Measurements from ENCODE around the gene SLC2A4RG. TPM values are rescaled to one million over a fixed set of nuclear protein-coding genes. Genes with fewer than 3 reads are reported as not detected.

The SLC2A4RG gene
- total and polyA plus RNA-seq, 7 experiments from 2014 or later = 3.0 to 136 (median 96.4) TPM

DNA sequence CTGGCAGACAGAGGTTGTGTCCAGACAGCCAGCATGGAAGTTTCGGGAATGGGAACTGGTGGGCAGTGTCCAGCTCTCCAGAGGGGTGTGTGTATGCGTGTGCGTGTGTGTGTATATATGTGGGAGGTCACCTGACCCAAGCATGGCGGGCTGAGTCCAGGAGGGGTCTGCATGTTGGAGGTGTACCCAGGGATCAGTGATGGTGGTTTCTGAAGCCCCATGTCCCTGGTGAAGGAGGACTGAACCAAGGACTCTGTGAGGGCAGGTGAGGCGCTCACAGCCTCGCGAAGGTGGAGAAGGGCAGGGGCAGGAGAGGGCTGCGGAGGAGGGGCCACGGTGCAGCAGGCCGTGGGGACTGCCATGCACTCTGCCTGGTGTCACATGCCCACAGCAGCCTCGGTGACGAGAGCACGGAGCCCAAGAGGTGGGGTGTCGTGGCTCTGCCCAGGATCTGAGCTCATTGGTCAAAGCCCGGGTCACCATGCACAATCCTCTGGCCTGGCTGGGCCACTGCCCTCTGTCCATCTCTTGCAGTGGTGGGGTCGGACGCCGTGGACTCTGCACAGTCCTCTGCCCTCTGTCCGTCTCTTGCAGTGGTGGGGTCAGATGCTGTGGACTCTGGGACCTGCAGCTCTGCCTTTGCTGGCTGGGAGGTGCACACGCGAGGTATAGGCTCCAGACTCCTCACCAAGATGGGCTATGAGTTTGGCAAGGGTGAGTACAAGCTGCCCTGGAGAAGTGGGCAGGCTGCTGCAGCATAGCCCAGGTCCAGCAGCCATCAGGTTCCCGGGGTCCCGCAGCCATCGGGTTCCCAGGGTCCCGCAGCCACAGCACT, 5.2 kb upstream of the SLC2A4RG start:
- peaks cover 4 to 28% (median 5%) of the 10 kb centered on the region in 5 donors for H3K36me3 Mint-ChIP-seq
- Histone ChIP-seq H3K4me3 (ENCODE audit: low read length) (no peak overlapping the region), H3K9me3 (ENCODE audit: control insufficient read depth in 2 of 3, low read length in 3 of 3) (no peaks in the 10 kb centered on the region), H3K27me3 (ENCODE audit: control insufficient read depth in 2 of 2, insufficient read depth in 2 of 2, low read length in 2 of 2) (no peaks in the 10 kb centered on the region), H3K36me3 (ENCODE audit: control insufficient read depth in 2 of 3, insufficient read depth in 3 of 3, low read length in 3 of 3) (peaks cover 0 to 38% (median 0%) of the 10 kb centered on the region in 3 experiments), H3K27ac (ENCODE audit: low read depth, low read length) (no peak overlapping the region), H3K4me1 (ENCODE audit: control insufficient read depth in 2 of 2, insufficient read depth in 2 of 2, low read length in 2 of 2) (peaks cover 41 to 46% of the 10 kb centered on the region in 2 donors)
- H3K9me3 Mint-ChIP-seq = no peaks in the 10 kb centered on the region
- H3K27ac Mint-ChIP-seq = peak overlapping the region in 8 of 9 donors; percentile 19 to 88 (median 72)
- H3K4me1 Mint-ChIP-seq = peaks cover 20 to 30% (median 25%) of the 10 kb centered on the region in 7 donors
- no peak for ATAC-seq
- no peak for DNase-seq
- ChIA-PET CTCF (interaction anchor here (1.7 kb wide), 1 partner anchor 16 kb away, joined by 4 read pairs; no protein-coding TSS in a partner anchor), POLR2A (interaction anchor here (1.6 to 9.9 kb wide), 2 partner anchors 16 to 27 kb away, joined by 4 to 137 read pairs; partner anchors contain the start of genes ARFRP1 and ZGPAT)
- H3K27me3 Mint-ChIP-seq = no peaks in the 10 kb centered on the region
- intact Hi-C loops (cut with micrococcal nuclease) = loop anchor here (10.0 kb wide), 2 partner anchors 130 to 940 kb away; partner anchors contain the start of genes ABHD16B (in 1 of the 2), MRGBP (in 1 of the 2) and TPD52L2 (in 1 of the 2)
- peak overlapping the region in 6 of 10 donors; percentile 18 to 68 (median 40) for H3K4me3 Mint-ChIP-seq

- ChIA-PET POLR2A (interaction anchor here (0.6 to 9.9 kb wide), 15 partner anchors 10 to 245 kb away, joined by 3 to 137 read pairs (median 10); partner anchors contain the start of genes ARFRP1, PRPF6, RTEL1 and SAMD10), CTCF (interaction anchor here (1.1 to 2.8 kb wide), 4 partner anchors 15 to 197 kb away, joined by 3 to 27 read pairs (median 4); partner anchors contain the start of genes ARFRP1, PTK6 and ZGPAT)
- H3K27me3 Mint-ChIP-seq = no peaks in the 10 kb centered on the region
- intact Hi-C loops (cut with micrococcal nuclease) = loop anchor here (5.0 to 10.0 kb wide), 5 partner anchors 98 to 940 kb away; partner anchors contain the start of genes ABHD16B (in 1 of the 2), MRGBP (in 1 of the 2), PTK6 (in 1 of the 2) and SAMD10 (in 1 of the 2)
- peak overlapping the region in 7 of 9 donors; percentile 82 to 92 (median 89) for H3K27ac Mint-ChIP-seq
- Histone ChIP-seq H3K4me3 (ENCODE audit: low read length) (no peak overlapping the region), H3K9me3 (ENCODE audit: control insufficient read depth in 2 of 3, low read length in 3 of 3) (no peaks in the 10 kb centered on the region), H3K36me3 (ENCODE audit: control insufficient read depth in 2 of 3, insufficient read depth in 3 of 3, low read length in 3 of 3) (peaks cover 0 to 38% (median 0%) of the 10 kb centered on the region in 3 experiments), H3K27me3 (ENCODE audit: control insufficient read depth in 2 of 2, insufficient read depth in 2 of 2, low read length in 2 of 2) (no peaks in the 10 kb centered on the region), H3K27ac (ENCODE audit: low read depth, low read length) (peak overlapping the region; percentile 78), H3K4me1 (ENCODE audit: control insufficient read depth in 2 of 2, insufficient read depth in 2 of 2, low read length in 2 of 2) (peaks cover 33 to 38% of the 10 kb centered on the region in 2 donors)
- no peaks in the 10 kb centered on the region for H3K9me3 Mint-ChIP-seq
- DNase-seq = peak in 1 of 9 donors; percentile 23
- peaks cover 15 to 30% (median 25%) of the 10 kb centered on the region in 7 donors for H3K4me1 Mint-ChIP-seq
- ATAC-seq = no peak
- peaks cover 0 to 21% (median 5%) of the 10 kb centered on the region in 5 donors for H3K36me3 Mint-ChIP-seq
- peak overlapping the region in 8 of 10 donors; percentile 35 to 93 (median 90) for H3K4me3 Mint-ChIP-seq
These were observed 4.4 kb upstream of the SLC2A4RG start for GRCh38 chr20:63734946-63735858.

DNA sequence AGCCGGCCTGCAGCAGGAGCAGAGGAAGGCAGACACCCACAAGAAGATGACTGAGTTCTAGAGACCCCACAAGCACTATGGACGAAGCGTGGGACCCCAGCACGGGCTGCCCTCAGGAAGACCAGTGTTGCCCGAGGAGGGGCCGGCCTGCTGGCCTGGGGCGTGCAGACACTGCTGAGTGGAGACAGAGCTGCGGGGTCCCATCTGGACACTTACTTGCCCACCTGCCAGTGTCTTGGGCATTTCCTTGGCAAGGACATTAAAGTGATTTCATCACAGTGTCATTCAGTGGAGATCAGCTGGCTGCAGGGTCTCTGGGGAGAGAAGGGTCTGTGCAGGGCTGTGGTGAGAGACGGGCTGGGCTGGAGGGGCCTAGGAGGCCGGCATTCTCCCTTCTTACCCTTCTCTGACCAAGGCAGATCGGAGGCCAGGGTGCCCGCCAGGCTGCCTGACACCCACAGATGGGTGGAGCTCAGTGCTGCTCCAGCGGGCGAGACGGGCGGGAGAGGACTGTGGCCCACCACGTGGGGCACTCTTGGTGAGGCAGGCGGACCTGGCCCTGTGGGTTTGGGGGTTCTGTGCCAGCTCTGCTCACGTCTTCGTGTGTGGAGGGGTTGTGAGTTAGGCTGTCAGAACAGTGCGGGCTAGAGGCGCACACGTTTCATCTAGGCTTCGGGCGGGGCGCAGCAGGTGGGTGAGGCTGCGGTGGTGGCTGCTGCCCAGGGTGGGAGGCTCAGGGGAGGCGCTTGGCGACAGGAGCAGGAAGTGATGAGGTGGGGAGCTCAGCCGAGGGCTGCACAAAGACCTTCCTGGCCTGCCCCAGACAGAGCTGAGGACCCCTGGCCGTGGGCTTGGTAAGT, 3.5 kb upstream of the SLC2A4RG start, which contains the start of gene LIME1:
Gene LIME1 (plus strand): TSS at position 806 of the 860 bp plus-strand sequence. CDS start 886 bp downstream, outside the sequence.
- peak within 1 kb of the TSS; percentile 78 for H3K27ac ChIP-seq (ENCODE audit: low read depth, low read length)
- no peaks in the 10 kb centered on the region for H3K9me3 ChIP-seq (ENCODE audit: control insufficient read depth in 2 of 3, low read length in 3 of 3)
- Mint-ChIP-seq H3K27me3 (no peaks in the 10 kb centered on the region), H3K36me3 (peaks cover 0 to 19% (median 5%) of the 10 kb centered on the region in 5 donors), H3K9me3 (no peaks in the 10 kb centered on the region), H3K4me1 (peaks cover 13 to 30% (median 25%) of the 10 kb centered on the region in 7 donors), H3K4me3 (peak within 1 kb of the TSS; percentile 87 to 93 (median 90)), H3K27ac (peak within 1 kb of the TSS; percentile 82 to 95 (median 89))
- H3K4me3 ChIP-seq (ENCODE audit: low read length) = peak within 1 kb of the TSS; percentile 99
- peaks cover 25 to 34% of the 10 kb centered on the region in 2 donors for H3K4me1 ChIP-seq (ENCODE audit: control insufficient read depth in 2 of 2, insufficient read depth in 2 of 2, low read length in 2 of 2)
- CTCF ChIA-PET = interaction anchor here (0.6 to 2.8 kb wide), 12 partner anchors 12 to 382 kb away, joined by 3 to 27 read pairs (median 3); partner anchors contain the start of genes ARFRP1, PTK6 and ZGPAT
- no peaks in the 10 kb centered on the region for H3K27me3 ChIP-seq (ENCODE audit: control insufficient read depth in 2 of 2, insufficient read depth in 2 of 2, low read length in 2 of 2)
- DNase-seq = peak in 8 of 9 donors; percentile 55 to 88 (median 86)
- intact Hi-C loops (cut with micrococcal nuclease) = loop anchor here (1.0 to 10.0 kb wide), 14 partner anchors 8 to 941 kb away; partner anchors contain the start of genes TPD52L2 (in 2 of the 2), ABHD16B (in 1 of the 2), ARFRP1 (in 1 of the 2) and GMEB2 (in 1 of the 2)
- peaks cover 0 to 38% (median 0%) of the 10 kb centered on the region in 3 experiments for H3K36me3 ChIP-seq (ENCODE audit: control insufficient read depth in 2 of 3, insufficient read depth in 3 of 3, low read length in 3 of 3)
- POLR2A ChIA-PET = interaction anchor here (0.6 to 9.9 kb wide), 34 partner anchors 7 to 303 kb away, joined by 3 to 137 read pairs (median 4); partner anchors contain the start of genes ARFRP1, GMEB2, PRPF6 and RTEL1
- ATAC-seq = peak; percentile 75

DNA sequence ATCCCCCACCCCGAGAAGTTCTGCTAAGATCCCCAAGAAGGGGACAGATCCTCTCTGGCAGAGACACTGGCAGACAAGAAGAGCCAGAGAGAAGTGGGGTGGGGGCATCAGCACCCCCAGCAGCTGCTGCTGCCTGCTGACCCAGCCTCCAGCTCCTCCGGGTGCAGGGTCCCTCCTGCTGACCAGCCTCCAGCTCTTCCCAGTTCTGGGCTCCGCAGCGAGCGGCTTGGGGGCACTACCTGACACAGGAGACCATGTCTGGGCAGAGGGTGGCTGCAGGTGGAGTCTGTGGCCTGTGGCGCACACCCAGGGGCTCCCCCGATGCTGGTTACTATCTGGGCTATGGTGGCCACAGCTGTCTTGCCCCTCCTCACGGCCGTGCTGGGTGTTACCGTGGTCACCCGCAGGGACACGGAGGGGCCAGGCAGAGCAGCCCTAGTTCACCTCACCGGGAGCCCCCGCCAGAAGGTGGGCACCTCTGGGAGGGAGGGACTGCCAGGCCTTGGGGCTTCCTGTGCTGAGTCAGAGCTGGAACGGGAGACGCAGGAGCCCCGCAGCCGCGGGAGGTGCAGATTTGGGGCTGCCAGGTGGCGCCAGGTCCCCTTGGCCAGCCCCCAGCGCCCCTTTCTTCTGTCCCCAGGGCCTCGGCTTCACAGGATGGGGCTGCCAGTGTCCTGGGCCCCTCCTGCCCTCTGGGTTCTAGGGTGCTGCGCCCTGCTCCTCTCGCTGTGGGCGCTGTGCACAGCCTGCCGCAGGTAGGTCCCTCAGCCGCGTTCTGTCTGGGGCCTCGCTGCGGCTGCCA, 2.5 kb upstream of the SLC2A4RG start:
- ATAC-seq (peak; percentile 28), DNase-seq (peak; percentile 42 to 73 (median 67))
- POLR2A ChIA-PET = interaction anchor here (0.6 to 9.9 kb wide), 34 partner anchors 8 to 302 kb away, joined by 3 to 137 read pairs (median 4); partner anchors contain the start of genes ARFRP1, GMEB2, PRPF6 and RTEL1
- Histone ChIP-seq H3K27ac (ENCODE audit: low read depth, low read length) (peak overlapping the region; percentile 78), H3K9me3 (ENCODE audit: control insufficient read depth in 2 of 3, low read length in 3 of 3) (no peaks in the 10 kb centered on the region), H3K27me3 (ENCODE audit: control insufficient read depth in 2 of 2, insufficient read depth in 2 of 2, low read length in 2 of 2) (no peaks in the 10 kb centered on the region), H3K4me1 (ENCODE audit: control insufficient read depth in 2 of 2, insufficient read depth in 2 of 2, low read length in 2 of 2) (peaks cover 21 to 31% of the 10 kb centered on the region in 2 donors), H3K36me3 (ENCODE audit: control insufficient read depth in 2 of 3, insufficient read depth in 3 of 3, low read length in 3 of 3) (peaks cover 0 to 44% (median 0%) of the 10 kb centered on the region in 3 experiments), H3K4me3 (ENCODE audit: low read length) (peak overlapping the region; percentile 99)
- intact Hi-C loops (cut with micrococcal nuclease) = loop anchor here (1.0 to 10.0 kb wide), 15 partner anchors 9 to 942 kb away; partner anchors contain the start of genes TPD52L2 (in 2 of the 2), ABHD16B (in 1 of the 2), ARFRP1 (in 1 of the 2) and GMEB2 (in 1 of the 2)
- Mint-ChIP-seq H3K9me3 (no peaks in the 10 kb centered on the region), H3K4me3 (peak overlapping the region; percentile 87 to 93 (median 90)), H3K36me3 (peaks cover 0 to 19% (median 5%) of the 10 kb centered on the region in 5 donors), H3K27ac (peak overlapping the region; percentile 82 to 95 (median 89)), H3K4me1 (peaks cover 13 to 30% (median 25%) of the 10 kb centered on the region in 7 donors), H3K27me3 (no peaks in the 10 kb centered on the region)
- CTCF ChIA-PET = interaction anchor here (0.6 to 2.8 kb wide), 9 partner anchors 11 to 381 kb away, joined by 3 to 27 read pairs (median 3); partner anchors contain the start of genes ARFRP1, PTK6 and ZGPAT

Data from naive thymus-derived CD4-positive, alpha-beta T cell (primary cell).